Epithelial cell of prostate (primary cell): ENCODE measurements around the gene COL23A1.
"Not testable (repeated sequence)": the region's sequence is repeated elsewhere in the genome, so short reads cannot be mapped to it uniquely, and the experiment has no call there.

ENCODE experiments used
- DNase-seq: peaks from one replicate; pipeline ENCODE4 v3.0.0-alpha.2; 2011; ENCODE audit warnings: low read depth, low spot score
- H3K27ac ChIP-seq: fragments of 450-650 bp; 2 replicates; pipeline ENCODE4 v1.5.1; 2017; ENCODE audit warnings: mild to moderate bottlenecking

COL23A1 gene

GRCh38 chr5:178232124-178232919 lies 357.9 kb downstream of the COL23A1 start, which contains the start of gene PHYKPL:
Gene PHYKPL, minus strand, starts transcription at chr5:178232802. Its CDS starts 252 bp downstream, at chr5:178232550.
- H3K27ac ChIP-seq = peak within 1 kb of the TSS; percentile 68
- DNase-seq = no peak

- DNase-seq = no peak
- peak overlapping the region; percentile 68 for H3K27ac ChIP-seq
Measured at GRCh38 chr5:178231539-178232123, 358.6 kb downstream of the COL23A1 start.

- H3K27ac ChIP-seq = peak overlapping the region; percentile 68
- no peak for DNase-seq
Measured at GRCh38 chr5:178230879-178231538, 359.2 kb downstream of the COL23A1 start.

GRCh38 chr5:178229861-178230260 lies 360.3 kb downstream of the COL23A1 start:
- DNase-seq = no peak
- no peak overlapping the region for H3K27ac ChIP-seq

- DNase-seq = not testable (repeated sequence)
Measured at GRCh38 chr5:178229111-178229510, 361.1 kb downstream of the COL23A1 start.

GRCh38 chr5:178228609-178229008 lies 361.6 kb downstream of the COL23A1 start:
- DNase-seq = no peak
- H3K27ac ChIP-seq = peak overlapping the region; percentile 24

More at GRCh38 chr5:178229111-178229510, 361.1 kb downstream of the COL23A1 start:
- H3K27ac ChIP-seq = not testable (repeated sequence)

GRCh38 chr5:178227929-178228328 lies 362.3 kb downstream of the COL23A1 start:
- H3K27ac ChIP-seq = peak overlapping the region; percentile 24
- peak; percentile 16 for DNase-seq

GRCh38 chr5:178227138-178227659 lies 363.0 kb downstream of the COL23A1 start:
- H3K27ac ChIP-seq = peak overlapping the region; percentile 24
- no peak for DNase-seq

- no peak for DNase-seq
- H3K27ac ChIP-seq = no peak overlapping the region
Measured at GRCh38 chr5:178225174-178225573, 365.0 kb downstream of the COL23A1 start.

GRCh38 chr5:178224403-178224802 lies 365.8 kb downstream of the COL23A1 start:
- no peak overlapping the region for H3K27ac ChIP-seq

GRCh38 chr5:178223828-178224335 lies 366.3 kb downstream of the COL23A1 start:
- DNase-seq = no peak
- no peak overlapping the region for H3K27ac ChIP-seq

More at GRCh38 chr5:178224403-178224802, 365.8 kb downstream of the COL23A1 start:
- DNase-seq = no peak

GRCh38 chr5:178223196-178223773 lies 366.9 kb downstream of the COL23A1 start:
- no peak for DNase-seq
- no peak overlapping the region for H3K27ac ChIP-seq

- H3K27ac ChIP-seq = no peak overlapping the region
- no peak for DNase-seq
Measured at GRCh38 chr5:178222292-178222691, 367.9 kb downstream of the COL23A1 start.

GRCh38 chr5:178221853-178222252 lies 368.3 kb downstream of the COL23A1 start:
- no peak overlapping the region for H3K27ac ChIP-seq
- DNase-seq = no peak

- DNase-seq = no peak
- H3K27ac ChIP-seq = no peak overlapping the region
Measured at GRCh38 chr5:178221282-178221681, 368.9 kb downstream of the COL23A1 start.

GRCh38 chr5:178218827-178219226 lies 371.4 kb downstream of the COL23A1 start:
- DNase-seq = no peak

GRCh38 chr5:178218237-178218776 lies 371.9 kb downstream of the COL23A1 start:
- no peak overlapping the region for H3K27ac ChIP-seq
- no peak for DNase-seq

More at GRCh38 chr5:178218827-178219226, 371.4 kb downstream of the COL23A1 start:
- H3K27ac ChIP-seq = no peak overlapping the region

- DNase-seq = no peak
- no peak overlapping the region for H3K27ac ChIP-seq
Measured at GRCh38 chr5:178216779-178217178, 373.4 kb downstream of the COL23A1 start.

GRCh38 chr5:178216088-178216534 lies 374.1 kb downstream of the COL23A1 start:
- no peak for DNase-seq
- H3K27ac ChIP-seq = peak overlapping the region; percentile 13
